Left ventricle myocardium inferior (tissue), 1 donor: ENCODE results near the gene CNTNAP2. TPM values are rescaled to one million over a fixed set of nuclear protein-coding genes. Genes with fewer than 3 reads are reported as not detected.

Experiments used
- DNase-seq: peaks from one replicate; pipeline ENCODE4 v3.0.0-alpha.2; 2020
- H3K27ac ChIP-seq: fragments of 200-600 bp; replicated peaks from 2 replicates; pipeline ENCODE4 v1.8.0; 2021
- H3K27me3 ChIP-seq: fragments of 200-600 bp; 2 replicates; pipeline ENCODE4 v1.8.0; 2021; ENCODE audit warnings: low read depth
- H3K36me3 ChIP-seq: fragments of 200-600 bp; 2 replicates; pipeline ENCODE4 v1.8.0; 2021
- H3K4me1 ChIP-seq: fragments of 200-600 bp; 2 replicates; pipeline ENCODE4 v1.8.0; 2021
- H3K4me3 ChIP-seq: fragments of 200-600 bp; 2 replicates; pipeline ENCODE4 v1.8.0; 2021; ENCODE audit warnings: mild to moderate bottlenecking, moderate library complexity
- H3K9me3 ChIP-seq: fragments of 200-600 bp; replicated peaks from 2 replicates; pipeline ENCODE4 v1.8.0; 2021
- intact Hi-C: fragments of 100-400 bp; cut with micrococcal nuclease; formaldehyde crosslinking; loops from one replicate; pipeline ENCODE4 v1.11.0; 2022
- total RNA-seq: library from RNA; stranded (reverse); fragmentation: NEBNext Ultra II Directional; extraction: Animal tissue kit (Norgen Biotek cat#: 25700); gene quantifications from one replicate; pipeline ENCODE4 v1.2.1, GENCODE V29; 2021
- TF ChIP-seq, protein P1 (sequence below): fragments of 200-600 bp; IDR thresholded peaks from 2 replicates; pipeline ENCODE4 v1.8.0; 2021; ENCODE audit warnings: antibody characterized with exemption, mild to moderate bottlenecking, borderline replicate concordance
- donor health status: DM: no; HTN: yes; CAD: no; lungs with severe emphysema.

Gene CNTNAP2
- total RNA-seq, 1 donor from 2014 or later, result 0.99 TPM

DNA sequence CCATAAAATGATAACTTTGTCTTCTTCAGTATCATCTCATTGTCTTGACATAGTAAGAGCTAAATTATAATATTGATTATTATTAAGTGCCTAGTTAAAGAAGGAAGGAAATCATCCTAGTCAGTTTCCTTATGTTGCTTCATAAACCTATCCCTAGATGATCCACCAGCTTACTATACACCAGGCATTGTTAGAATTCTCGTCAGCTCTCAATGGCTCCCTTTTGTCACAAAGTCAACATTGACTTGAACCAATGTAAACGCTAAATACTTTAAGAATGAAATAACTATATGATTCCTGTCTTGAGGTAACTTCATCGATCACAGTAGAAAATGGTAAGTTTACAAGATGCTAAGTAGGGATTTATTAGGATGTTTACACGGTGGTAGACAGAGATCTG, 1162.9 kb downstream of the CNTNAP2 start:
- Histone ChIP-seq H3K27me3 (no peaks in the 10 kb centered on the region), H3K36me3 (no peaks in the 10 kb centered on the region), H3K4me1 (no peaks in the 10 kb centered on the region), H3K9me3 (peaks cover 5% of the 10 kb centered on the region), H3K27ac (no peak overlapping the region), H3K4me3 (no peak overlapping the region)
- TF ChIP-seq, protein P1, sequence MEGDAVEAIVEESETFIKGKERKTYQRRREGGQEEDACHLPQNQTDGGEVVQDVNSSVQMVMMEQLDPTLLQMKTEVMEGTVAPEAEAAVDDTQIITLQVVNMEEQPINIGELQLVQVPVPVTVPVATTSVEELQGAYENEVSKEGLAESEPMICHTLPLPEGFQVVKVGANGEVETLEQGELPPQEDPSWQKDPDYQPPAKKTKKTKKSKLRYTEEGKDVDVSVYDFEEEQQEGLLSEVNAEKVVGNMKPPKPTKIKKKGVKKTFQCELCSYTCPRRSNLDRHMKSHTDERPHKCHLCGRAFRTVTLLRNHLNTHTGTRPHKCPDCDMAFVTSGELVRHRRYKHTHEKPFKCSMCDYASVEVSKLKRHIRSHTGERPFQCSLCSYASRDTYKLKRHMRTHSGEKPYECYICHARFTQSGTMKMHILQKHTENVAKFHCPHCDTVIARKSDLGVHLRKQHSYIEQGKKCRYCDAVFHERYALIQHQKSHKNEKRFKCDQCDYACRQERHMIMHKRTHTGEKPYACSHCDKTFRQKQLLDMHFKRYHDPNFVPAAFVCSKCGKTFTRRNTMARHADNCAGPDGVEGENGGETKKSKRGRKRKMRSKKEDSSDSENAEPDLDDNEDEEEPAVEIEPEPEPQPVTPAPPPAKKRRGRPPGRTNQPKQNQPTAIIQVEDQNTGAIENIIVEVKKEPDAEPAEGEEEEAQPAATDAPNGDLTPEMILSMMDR, result no peak
- no peak for DNase-seq
- intact Hi-C loops, result no loop called here

DNA sequence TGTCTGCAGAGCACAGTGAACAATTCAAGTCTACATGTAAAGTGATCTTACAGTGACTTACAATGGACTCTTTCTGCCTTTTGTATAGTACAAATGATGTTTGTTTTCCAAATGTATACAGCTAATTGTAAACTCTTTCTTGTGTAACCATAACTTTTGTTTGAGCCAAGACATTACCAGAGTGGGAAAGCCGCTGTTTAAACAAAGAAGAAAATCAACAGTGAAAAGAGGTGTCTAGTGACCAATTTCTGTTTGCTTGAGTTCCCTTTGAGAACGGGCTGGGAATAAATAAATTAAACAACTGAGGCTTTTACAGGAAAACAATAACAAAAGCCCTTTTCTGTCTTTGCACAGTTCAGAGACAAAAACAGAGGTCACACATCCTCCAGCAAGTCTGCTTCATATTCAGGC, 1163.4 kb downstream of the CNTNAP2 start:
- TF ChIP-seq, protein P1, result no peak
- Histone ChIP-seq H3K27me3 (no peaks in the 10 kb centered on the region), H3K36me3 (no peaks in the 10 kb centered on the region), H3K4me3 (no peak overlapping the region), H3K4me1 (no peaks in the 10 kb centered on the region), H3K9me3 (peaks cover under 1% of the 10 kb centered on the region), H3K27ac (no peak overlapping the region)
- intact Hi-C loops, result no loop called here
- no peak for DNase-seq

DNA sequence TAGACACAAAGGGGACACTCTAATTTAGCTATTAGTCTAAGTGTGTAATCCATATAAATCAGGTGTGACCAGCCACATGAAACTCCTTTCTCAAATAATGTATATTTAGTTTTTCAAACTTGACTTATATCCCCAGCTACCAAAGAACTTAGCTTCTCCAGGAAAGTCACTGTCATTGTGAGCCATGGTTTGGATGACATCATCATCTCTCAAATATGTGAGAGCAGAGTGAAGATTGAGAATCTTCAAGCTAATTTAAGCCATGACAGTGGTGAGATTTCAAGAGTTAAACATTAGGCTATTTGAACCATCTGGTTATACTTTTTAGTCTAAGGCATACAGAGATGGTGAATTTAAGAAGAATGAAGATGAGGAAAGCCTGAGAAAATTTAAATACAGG, 1165.6 kb downstream of the CNTNAP2 start:
- Histone ChIP-seq H3K4me1 (no peaks in the 10 kb centered on the region), H3K9me3 (peaks cover 2% of the 10 kb centered on the region), H3K4me3 (no peak overlapping the region), H3K36me3 (no peaks in the 10 kb centered on the region), H3K27ac (no peak overlapping the region), H3K27me3 (no peaks in the 10 kb centered on the region)
- intact Hi-C loops, result no loop called here
- TF ChIP-seq, protein P1, result no peak
- DNase-seq, result no peak

DNA sequence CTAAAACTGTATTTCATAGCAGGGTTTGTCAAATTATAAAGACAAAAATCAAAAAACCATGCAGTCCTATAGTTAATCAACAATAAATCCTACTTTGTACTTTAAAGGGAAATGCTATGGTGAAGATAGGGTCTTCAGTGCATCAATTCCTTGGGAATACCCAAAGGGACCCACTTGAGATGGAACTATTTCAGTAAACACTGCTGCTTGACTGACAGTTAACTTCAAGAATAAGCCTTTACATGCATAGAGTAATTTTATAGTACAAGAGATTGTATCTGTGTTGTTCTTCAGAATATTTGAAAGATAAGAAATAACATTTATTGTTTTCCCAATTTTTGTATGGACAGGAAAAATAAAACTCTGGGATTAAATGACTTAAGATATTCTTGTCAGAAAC, 1179.6 kb downstream of the CNTNAP2 start:
- TF ChIP-seq, protein P1, result no peak

DNA sequence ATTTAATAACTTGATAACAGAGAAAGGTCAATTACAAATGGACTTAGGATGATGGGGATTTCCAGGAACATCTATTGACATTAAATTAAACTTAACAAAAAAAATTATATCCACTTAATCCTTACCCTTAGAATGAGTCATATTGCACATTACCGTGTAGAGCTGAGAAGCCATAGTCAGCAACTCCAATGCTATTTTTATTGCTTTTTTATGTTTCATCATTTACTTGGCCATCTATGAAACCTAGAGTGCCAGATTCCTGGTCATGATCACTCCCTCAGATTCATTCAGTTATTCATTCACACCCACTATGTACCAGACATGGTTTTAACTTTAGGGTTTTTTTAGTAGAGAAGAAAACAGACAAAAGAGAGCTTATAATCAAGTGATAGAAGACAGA, 1180.4 kb downstream of the CNTNAP2 start:
- TF ChIP-seq, protein P1, result no peak
- H3K27me3 ChIP-seq, result no peaks in the 10 kb centered on the region
- H3K9me3 ChIP-seq, result no peaks in the 10 kb centered on the region
- intact Hi-C loops, result no loop called here
- H3K27ac ChIP-seq, result no peak overlapping the region
- H3K4me3 ChIP-seq, result no peak overlapping the region
- H3K36me3 ChIP-seq, result no peaks in the 10 kb centered on the region
- DNase-seq, result no peak
- H3K4me1 ChIP-seq, result no peaks in the 10 kb centered on the region

More for the DNA sequence above, 1179.6 kb downstream of the CNTNAP2 start:
- intact Hi-C loops, result no loop called here
- Histone ChIP-seq H3K36me3 (no peaks in the 10 kb centered on the region), H3K27ac (no peak overlapping the region), H3K4me3 (no peak overlapping the region), H3K27me3 (no peaks in the 10 kb centered on the region), H3K4me1 (no peaks in the 10 kb centered on the region), H3K9me3 (no peaks in the 10 kb centered on the region)
- no peak for DNase-seq

DNA sequence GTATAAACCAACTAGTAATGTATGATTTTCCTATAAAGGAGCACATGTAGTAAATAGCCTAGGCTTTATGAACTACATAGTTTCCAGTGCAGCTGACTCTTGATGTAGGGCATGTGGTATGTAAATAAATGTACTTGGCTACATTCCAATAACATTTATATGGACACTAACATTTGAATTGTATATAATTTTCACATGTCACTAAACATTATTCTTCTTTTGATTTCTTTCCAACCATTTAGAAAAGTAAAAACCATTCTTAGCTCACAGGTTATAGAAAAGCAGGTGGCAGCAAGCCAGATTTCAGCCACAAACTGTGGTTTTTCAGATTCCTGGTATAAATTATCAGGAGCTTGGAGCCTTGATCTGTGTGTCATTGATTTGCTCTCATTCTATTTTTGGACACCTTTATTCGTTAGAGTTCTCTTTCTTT, 1182.0 kb downstream of the CNTNAP2 start:
- Histone ChIP-seq H3K4me3 (no peak overlapping the region), H3K4me1 (no peaks in the 10 kb centered on the region), H3K9me3 (no peaks in the 10 kb centered on the region), H3K36me3 (no peaks in the 10 kb centered on the region), H3K27me3 (no peaks in the 10 kb centered on the region), H3K27ac (no peak overlapping the region)
- TF ChIP-seq, protein P1, result no peak
- no peak for DNase-seq
- intact Hi-C loops, result no loop called here
